Measurements from ENCODE around the gene GRIN3B.
A peak's percentile ranks its signal among the peaks of the same experiment; 100 is the strongest.

GRIN3B gene

GRCh38 chr19:966485-967088, 33.6 kb upstream of the GRIN3B start:
- no peak for DNase-seq

GRCh38 chr19:970695-971094, 29.5 kb upstream of the GRIN3B start:
- no peak for DNase-seq

- no peak for DNase-seq
These were observed 28.4 kb upstream of the GRIN3B start for GRCh38 chr19:971795-972194.

GRCh38 chr19:972281-972680, 27.9 kb upstream of the GRIN3B start:
- DNase-seq: no peak

GRCh38 chr19:973726-974563, 26.3 kb upstream of the GRIN3B start:
- no peak for DNase-seq

GRCh38 chr19:974564-975257, 25.5 kb upstream of the GRIN3B start:
- no peak for DNase-seq

- DNase-seq: no peak
These were observed 23.7 kb upstream of the GRIN3B start for GRCh38 chr19:976476-976875.

- no peak for DNase-seq
These were observed 23.2 kb upstream of the GRIN3B start for GRCh38 chr19:977058-977464.

- DNase-seq: no peak
These were observed 20.9 kb upstream of the GRIN3B start for GRCh38 chr19:979318-979741.

- DNase-seq: no peak
These were observed 19.9 kb upstream of the GRIN3B start for GRCh38 chr19:980133-980998.

- DNase-seq: peak; percentile 67
These were observed 17.6 kb upstream of the GRIN3B start for GRCh38 chr19:982567-983170.

GRCh38 chr19:984165-984967, 15.9 kb upstream of the GRIN3B start, which contains the start of gene WDR18:
Gene WDR18, plus strand, starts transcription at chr19:984345. Its CDS starts 9 bp downstream, at chr19:984354.
- peak; percentile 83 for DNase-seq

GRCh38 chr19:986083-986482, 14.1 kb upstream of the GRIN3B start:
- DNase-seq: no peak

GRCh38 chr19:988081-988480, 12.1 kb upstream of the GRIN3B start:
- no peak for DNase-seq

GRCh38 chr19:988510-988909, 11.7 kb upstream of the GRIN3B start:
- no peak for DNase-seq

GRCh38 chr19:989381-990081, 10.7 kb upstream of the GRIN3B start:
- no peak for DNase-seq

- no peak for DNase-seq
These were observed 10.1 kb upstream of the GRIN3B start for GRCh38 chr19:990119-990571.

- no peak for DNase-seq
These were observed 9.5 kb upstream of the GRIN3B start for GRCh38 chr19:990746-991145.

GRCh38 chr19:991174-991931, 8.9 kb upstream of the GRIN3B start:
- peak; percentile 49 for DNase-seq

All from effector CD4-positive, alpha-beta T cell (primary cell).